ENCODE measurements around the gene IL34. TPM values are rescaled to one million over a fixed set of nuclear protein-coding genes. Genes with fewer than 3 reads are reported as not detected.

Gene IL34
- total RNA-seq, 1 experiment from 2014 or later: not detected

- Histone ChIP-seq H3K4me3 (replicated peaks in 1 of 2; ENCODE audit: low read depth in 1 of 2, low read length in 2 of 2) (no peak overlapping the region), H4K20me1 (ENCODE audit: insufficient read depth) (no peaks in the 10 kb centered on the region), H3K4me2 (ENCODE audit: low read length) (no peak overlapping the region), H3K4me1 (ENCODE audit: control insufficient read depth in 1 of 2, insufficient read depth in 2 of 2, low read length in 2 of 2) (no peaks in the 10 kb centered on the region), H2AFZ (ENCODE audit: low read depth, low read length, poor library complexity, severe bottlenecking) (no peak overlapping the region), H3K79me2 (ENCODE audit: insufficient read depth, low read length) (no peaks in the 10 kb centered on the region), H3K9me3 (ENCODE audit: control insufficient read depth in 1 of 2, insufficient read depth in 1 of 2, low read depth in 1 of 2, low read length in 2 of 2) (no peaks in the 10 kb centered on the region), H3K9ac (ENCODE audit: low read length) (no peak overlapping the region), H3K27me3 (ENCODE audit: insufficient read depth, low read length) (no peaks in the 10 kb centered on the region), H3K27ac (ENCODE audit: low read depth, low read length) (no peak overlapping the region), H3K9me2 (ENCODE audit: insufficient read depth) (no peaks in the 10 kb centered on the region), H3K36me3 (ENCODE audit: control insufficient read depth in 1 of 2, insufficient read depth in 2 of 2, low read length in 2 of 2) (no peaks in the 10 kb centered on the region)
- intact Hi-C loops (cut with micrococcal nuclease): no loop called here
- no peak for TF ChIP-seq SP1 (IDR thresholded peaks at IDR 0.05; ENCODE audit: low read depth)
- no peak for TF ChIP-seq TCF7L2 (IDR thresholded peaks at IDR 0.05; ENCODE audit: borderline replicate concordance, extremely low read depth, insufficient read depth, insufficient read length)
- no peak for TF ChIP-seq POLR2A (IDR thresholded peaks at IDR 0.05; ENCODE audit: borderline replicate concordance, extremely low read depth, insufficient read depth, insufficient read length)
- no peak for TF ChIP-seq ZFX (IDR thresholded peaks at IDR 0.05)
- TF ChIP-seq RAD21 (IDR thresholded peaks at IDR 0.05; ENCODE audit: low read depth): no peak
- TF ChIP-seq ZBTB33 (IDR thresholded peaks at IDR 0.05; ENCODE audit: extremely low read depth, insufficient replicate concordance, low read length): no peak
- no peak for TF ChIP-seq SIN3A (IDR thresholded peaks at IDR 0.05; ENCODE audit: low read depth)
- TF ChIP-seq EGR1 (IDR thresholded peaks at IDR 0.05; ENCODE audit: low read depth): no peak
- TF ChIP-seq CTCF (IDR thresholded peaks at IDR 0.05 in 2 of 3, conservative IDR thresholded peaks at IDR 0.05 in 1 of 3; ENCODE audit: borderline replicate concordance in 1 of 3, insufficient read depth in 1 of 3, low read depth in 2 of 3, low read length in 2 of 3): no peak; a peak in 1 of 6 replicates
- no peak for TF ChIP-seq CBX3 (IDR thresholded peaks at IDR 0.05; ENCODE audit: low read depth)
- TF ChIP-seq YY1 (IDR thresholded peaks at IDR 0.05; ENCODE audit: extremely low read depth, insufficient replicate concordance, low read depth, low read length): no peak
- TF ChIP-seq FOSL1 (IDR thresholded peaks at IDR 0.05; ENCODE audit: low read depth): no peak
- no peak for TF ChIP-seq ZNF274 (IDR thresholded peaks at IDR 0.05; ENCODE audit: low read depth, low read length)
- TF ChIP-seq MAX (IDR thresholded peaks at IDR 0.05): no peak
- TF ChIP-seq POLR2AphosphoS5 (IDR thresholded peaks at IDR 0.05; ENCODE audit: low read depth, low read length): no peak
- no peak for TF ChIP-seq EZH2phosphoT487 (IDR thresholded peaks at IDR 0.05; ENCODE audit: borderline replicate concordance)
- no peak for TF ChIP-seq ELF1 (IDR thresholded peaks at IDR 0.05; ENCODE audit: borderline replicate concordance, low read depth)
- no peak for TF ChIP-seq EZH2 (IDR thresholded peaks at IDR 0.05)
- CTCF ChIA-PET: no interaction called here
- RAD21 ChIA-PET (ENCODE audit: low non-redundant PET in 1 of 2, low total read pairs in 2 of 2, uncharacterized antibody in 2 of 2, unreplicated experiment in 2 of 2): interaction anchor here in 1 of 2 experiments (0.7 kb wide), 1 partner anchor 169 kb away, joined by 3 read pairs; no protein-coding TSS in a partner anchor
- POLR2A ChIA-PET: no interaction called here
- no TSS peak for BruUV-seq (replicated peaks)
- no peak for DNase-seq (ENCODE audit: low read depth, low spot score)
- ATAC-seq: no peak; the same call in 1 of the 2 replicates
Observed at GRCh38 chr16:70602831-70603230, 43.5 kb upstream of the IL34 start.

Data from HCT116 (cell line).